Measurements from ENCODE around the gene ZNF573. TPM values are rescaled to one million over a fixed set of nuclear protein-coding genes. Genes with fewer than 3 reads are reported as not detected.
"Not testable (repeated sequence)": the region's sequence is repeated elsewhere in the genome, so short reads cannot be mapped to it uniquely, and the experiment has no call there.

The ZNF573 gene
- total RNA-seq = 10 to 100 TPM; 27.3 to 30.5 TPM
- polyA plus RNA-seq (ENCODE audit: insufficient read length in 2 of 2) = 10 to 100 TPM; 13.6 to 19.3 TPM
- long read RNA-seq, donor 1 = 0 reads
- long read RNA-seq, donor 2 = 0 reads
- long read RNA-seq, donor 3 = 0 reads
- long read RNA-seq, donor 4 = 0 reads

DNA sequence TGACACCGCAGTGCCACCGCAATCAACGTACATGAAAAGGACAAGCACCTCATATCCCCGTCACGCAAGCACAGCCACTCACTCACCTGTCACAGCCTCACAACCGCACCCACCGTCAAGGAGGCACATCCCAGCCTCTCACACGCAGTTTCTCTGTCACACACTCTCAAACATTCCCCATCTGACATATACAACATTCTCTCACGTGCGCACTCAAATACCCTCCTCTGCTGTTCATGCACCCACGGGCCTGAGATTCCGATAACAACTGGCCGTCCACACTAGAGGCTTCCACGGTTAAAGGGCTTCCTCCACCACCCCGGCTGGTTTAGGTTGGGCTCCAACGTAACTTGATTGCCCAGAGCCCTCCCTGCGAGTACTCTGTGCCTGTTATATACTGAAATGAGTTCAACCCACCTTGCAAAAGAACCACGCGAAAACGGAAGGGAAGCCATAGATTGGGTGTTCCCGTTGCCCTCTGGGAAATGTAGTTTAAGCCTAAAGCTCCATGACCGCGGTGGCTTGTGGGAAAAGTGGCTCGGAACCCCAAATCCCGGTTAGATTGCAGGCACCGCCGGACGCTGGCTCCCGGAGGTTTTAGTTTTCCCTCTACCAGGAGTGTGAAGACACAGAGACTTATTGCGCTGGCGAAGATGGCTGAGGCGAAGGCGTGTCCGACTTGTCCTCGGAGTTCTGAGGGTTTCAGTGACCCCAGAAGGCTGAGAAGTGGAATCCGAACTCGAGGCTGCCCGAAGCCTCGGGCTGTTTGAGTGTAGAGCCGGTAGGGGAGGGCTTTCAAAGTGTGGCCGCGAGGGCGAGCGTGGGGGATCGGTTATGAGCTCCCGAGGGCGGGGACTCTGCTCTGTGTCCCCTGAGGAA, at the start of gene ZNF573:
Gene ZNF573 (minus strand): TSS at position 460 of the 879 bp plus-strand sequence. CDS start 5,857 bp downstream, outside the sequence.
- peaks cover 1% of the 10 kb centered on the region for H3K9me3 ChIP-seq (ENCODE audit: control insufficient read depth, insufficient read depth, low read length)
- H3K27me3 ChIP-seq (ENCODE audit: control insufficient read depth, insufficient read depth, low read length) = no peaks in the 10 kb centered on the region
- no peaks in the 10 kb centered on the region for H3K36me3 ChIP-seq (ENCODE audit: control insufficient read depth, insufficient read depth, low read length)
- peak; percentile 85 to 98 (median 88) for DNase-seq (ENCODE audit: low read depth in 4 of 6, low spot score in 6 of 6)
- WGBS (ENCODE audit: insufficient coverage) = under 1% methylated on average over 45 of the region's 47 CpGs
- H3K4me3 ChIP-seq (ENCODE audit: low read depth, low read length) = peak within 1 kb of the TSS; percentile 79
- peaks cover 11% of the 10 kb centered on the region for H3K4me1 ChIP-seq (ENCODE audit: control insufficient read depth, insufficient read depth, low read length)
- peak within 1 kb of the TSS; percentile 94 for H3K27ac ChIP-seq (ENCODE audit: low read depth, low read length)

DNA sequence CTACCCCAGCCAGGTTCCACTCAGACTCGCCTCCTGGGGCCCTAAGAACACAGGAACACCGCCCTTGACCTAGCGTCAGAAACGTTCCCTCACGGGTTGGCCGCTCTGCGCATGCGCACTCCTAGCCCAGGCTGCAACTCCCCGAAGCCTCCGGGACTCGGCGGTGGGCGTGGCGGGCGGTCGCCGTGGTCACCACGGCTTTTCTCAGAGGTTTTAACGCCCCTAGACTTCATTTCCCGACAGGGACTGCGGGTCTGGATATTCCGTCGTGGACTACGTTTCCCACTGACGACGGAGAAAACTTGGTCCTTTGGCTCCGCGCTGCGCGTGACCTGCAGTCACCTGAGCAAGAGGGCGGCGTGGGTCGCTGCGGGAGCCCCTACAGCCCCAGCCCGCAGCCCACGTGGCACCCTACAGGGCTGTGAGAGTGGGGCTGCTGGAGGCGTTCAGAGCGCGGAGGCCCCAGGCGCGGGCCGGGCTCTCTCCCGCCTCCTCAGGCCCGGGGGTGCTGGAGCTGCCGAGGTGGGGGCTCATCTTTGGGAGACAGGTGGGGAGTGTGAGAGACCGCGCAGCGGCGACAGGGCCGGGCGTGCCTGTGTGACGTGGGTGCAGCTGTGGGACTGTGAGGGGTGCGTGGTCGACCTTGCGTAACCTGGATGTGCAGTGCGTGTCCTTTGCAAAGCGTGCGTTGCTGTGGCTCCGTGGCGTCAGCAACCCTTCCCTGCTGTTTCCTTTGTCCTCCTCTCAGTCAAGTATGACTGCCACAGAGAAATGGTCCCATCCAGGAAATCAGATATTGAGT, 38.0 kb upstream of the ZNF573 start:
- WGBS (ENCODE audit: insufficient coverage) = 0% methylated on average over 58 of the region's 60 CpGs

DNA sequence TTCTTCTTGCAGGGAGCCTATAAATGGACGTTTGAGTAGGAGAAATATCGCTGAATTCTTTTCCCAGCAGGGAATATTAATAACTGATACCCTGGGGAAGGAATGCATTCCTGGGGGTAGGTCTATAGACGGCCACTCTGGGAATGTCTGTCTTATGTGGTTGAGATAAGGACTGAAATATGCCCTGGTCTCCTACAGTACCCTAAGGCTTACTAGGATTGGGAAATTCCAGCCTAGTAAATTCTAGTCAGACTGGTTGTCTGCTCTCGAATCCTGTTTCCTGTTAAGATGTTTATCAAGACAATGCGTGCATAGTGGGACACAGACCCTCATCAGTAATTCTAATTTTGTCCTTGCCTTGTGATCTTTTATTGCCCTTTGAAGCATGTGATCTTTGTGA, 36.2 kb upstream of the ZNF573 start:
- H3K36me3 ChIP-seq (ENCODE audit: control insufficient read depth, insufficient read depth, low read length); H3K27me3 ChIP-seq (ENCODE audit: control insufficient read depth, insufficient read depth, low read length); DNase-seq (ENCODE audit: low read depth in 4 of 6, low spot score in 6 of 6); H3K9me3 ChIP-seq (ENCODE audit: control insufficient read depth, insufficient read depth, low read length); H3K4me3 ChIP-seq (ENCODE audit: low read depth, low read length); H3K27ac ChIP-seq (ENCODE audit: low read depth, low read length): not testable (repeated sequence)
- peaks cover 11% of the 10 kb centered on the region for H3K4me1 ChIP-seq (ENCODE audit: control insufficient read depth, insufficient read depth, low read length)
- 84% methylated on average over 5 of the region's 5 CpGs for WGBS (ENCODE audit: insufficient coverage)

More for the DNA sequence above, 38.0 kb upstream of the ZNF573 start:
- Histone ChIP-seq H3K36me3 (ENCODE audit: control insufficient read depth, insufficient read depth, low read length) (peaks cover 9% of the 10 kb centered on the region), H3K9me3 (ENCODE audit: control insufficient read depth, insufficient read depth, low read length) (no peaks in the 10 kb centered on the region), H3K4me3 (ENCODE audit: low read depth, low read length) (peak overlapping the region; percentile 57), H3K27ac (ENCODE audit: low read depth, low read length) (no peak overlapping the region), H3K4me1 (ENCODE audit: control insufficient read depth, insufficient read depth, low read length) (peaks cover 11% of the 10 kb centered on the region), H3K27me3 (ENCODE audit: control insufficient read depth, insufficient read depth, low read length) (no peaks in the 10 kb centered on the region)
- peak; percentile 51 to 94 (median 64) for DNase-seq (ENCODE audit: low read depth in 4 of 6, low spot score in 6 of 6)

DNA sequence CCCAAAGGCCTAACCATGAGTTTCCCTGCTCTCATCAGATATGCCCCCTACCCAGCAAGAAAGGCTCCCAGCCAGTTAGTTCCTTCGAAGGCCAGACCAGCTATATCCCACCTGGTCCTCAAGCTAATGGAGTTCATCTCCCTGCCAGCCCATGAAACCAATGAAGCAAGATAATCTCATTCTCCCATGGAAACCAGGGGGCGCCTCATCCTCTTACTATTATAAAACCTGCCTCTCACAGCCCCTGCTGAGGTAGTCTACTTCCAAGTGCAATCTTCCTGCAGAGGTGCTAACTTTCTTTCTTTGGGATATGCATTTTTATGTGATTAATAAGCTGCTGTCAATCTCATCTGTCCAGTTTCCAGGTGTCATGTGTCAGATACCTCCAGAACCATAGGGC, 34.0 kb upstream of the ZNF573 start:
- Histone ChIP-seq H3K4me1 (ENCODE audit: control insufficient read depth, insufficient read depth, low read length) (peaks cover 11% of the 10 kb centered on the region), H3K9me3 (ENCODE audit: control insufficient read depth, insufficient read depth, low read length) (no peaks in the 10 kb centered on the region), H3K27ac (ENCODE audit: low read depth, low read length) (no peak overlapping the region), H3K36me3 (ENCODE audit: control insufficient read depth, insufficient read depth, low read length) (no peaks in the 10 kb centered on the region), H3K4me3 (ENCODE audit: low read depth, low read length) (no peak overlapping the region), H3K27me3 (ENCODE audit: control insufficient read depth, insufficient read depth, low read length) (no peaks in the 10 kb centered on the region)
- 73% methylated on average over 2 of the region's 2 CpGs for WGBS (ENCODE audit: insufficient coverage)
- no peak for DNase-seq (ENCODE audit: low read depth in 4 of 6, low spot score in 6 of 6)

DNA sequence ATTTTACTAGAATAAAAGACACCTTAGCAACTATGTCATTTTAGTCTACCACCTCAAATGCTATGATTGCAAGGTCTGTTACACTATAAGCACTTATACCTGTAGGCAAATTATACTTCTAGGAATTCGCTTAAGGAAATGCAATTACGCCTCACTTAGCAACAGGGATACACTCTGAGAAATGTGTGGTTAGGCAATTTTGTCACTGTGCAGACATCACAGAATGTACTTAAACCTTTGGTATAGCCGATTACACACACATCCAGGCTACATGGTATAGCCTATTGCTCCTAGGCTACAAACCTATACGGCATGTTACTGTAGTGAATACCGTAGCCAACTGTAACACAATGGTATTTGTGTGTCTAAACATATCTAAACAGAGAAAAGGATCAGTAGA, 30.0 kb upstream of the ZNF573 start:
- Histone ChIP-seq H3K27me3 (ENCODE audit: control insufficient read depth, insufficient read depth, low read length) (no peaks in the 10 kb centered on the region), H3K4me3 (ENCODE audit: low read depth, low read length) (no peak overlapping the region), H3K36me3 (ENCODE audit: control insufficient read depth, insufficient read depth, low read length) (no peaks in the 10 kb centered on the region), H3K9me3 (ENCODE audit: control insufficient read depth, insufficient read depth, low read length) (peaks cover 7% of the 10 kb centered on the region), H3K27ac (ENCODE audit: low read depth, low read length) (no peak overlapping the region), H3K4me1 (ENCODE audit: control insufficient read depth, insufficient read depth, low read length) (no peaks in the 10 kb centered on the region)
- DNase-seq (ENCODE audit: low read depth in 4 of 6, low spot score in 6 of 6) = no peak
- WGBS (ENCODE audit: insufficient coverage) = no CpG with 5 or more reads among the region's 5 CpGs

DNA sequence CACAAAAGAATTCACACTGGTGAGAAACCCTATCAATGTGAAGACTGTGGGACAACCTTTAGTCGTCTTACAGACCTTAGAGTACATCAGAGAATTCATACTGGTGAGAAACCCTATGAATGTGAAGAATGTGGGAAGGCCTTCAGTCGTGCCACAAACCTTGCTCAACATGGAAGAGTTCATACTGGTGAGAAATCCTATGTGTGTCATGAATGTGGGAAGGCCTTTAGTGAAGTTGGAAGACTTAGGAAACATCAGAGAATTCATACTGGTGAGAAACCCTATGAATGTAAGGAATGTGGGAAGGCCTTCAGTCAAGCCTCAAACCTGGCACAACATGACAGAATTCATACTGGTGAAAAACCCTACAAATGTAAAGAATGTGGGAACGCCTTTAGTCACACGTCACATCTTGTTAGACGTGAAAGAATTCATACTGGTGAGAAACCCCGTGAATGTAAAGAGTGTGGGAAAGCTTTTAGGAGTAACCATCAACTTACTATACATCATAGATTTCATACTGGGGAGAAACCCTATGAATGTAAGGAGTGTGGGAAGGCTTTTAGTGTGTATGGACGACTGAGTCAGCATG, 24.0 kb upstream of the ZNF573 start:
- Histone ChIP-seq H3K27me3 (ENCODE audit: control insufficient read depth, insufficient read depth, low read length) (no peaks in the 10 kb centered on the region), H3K4me1 (ENCODE audit: control insufficient read depth, insufficient read depth, low read length) (no peaks in the 10 kb centered on the region), H3K4me3 (ENCODE audit: low read depth, low read length) (no peak overlapping the region), H3K36me3 (ENCODE audit: control insufficient read depth, insufficient read depth, low read length) (no peaks in the 10 kb centered on the region), H3K9me3 (ENCODE audit: control insufficient read depth, insufficient read depth, low read length) (peaks cover 19% of the 10 kb centered on the region), H3K27ac (ENCODE audit: low read depth, low read length) (no peak overlapping the region)
- whole genome bisulfite sequencing (ENCODE audit: insufficient coverage) = 80% methylated on average over 1 of the region's 7 CpGs
- DNase-seq (ENCODE audit: low read depth in 4 of 6, low spot score in 6 of 6) = no peak

DNA sequence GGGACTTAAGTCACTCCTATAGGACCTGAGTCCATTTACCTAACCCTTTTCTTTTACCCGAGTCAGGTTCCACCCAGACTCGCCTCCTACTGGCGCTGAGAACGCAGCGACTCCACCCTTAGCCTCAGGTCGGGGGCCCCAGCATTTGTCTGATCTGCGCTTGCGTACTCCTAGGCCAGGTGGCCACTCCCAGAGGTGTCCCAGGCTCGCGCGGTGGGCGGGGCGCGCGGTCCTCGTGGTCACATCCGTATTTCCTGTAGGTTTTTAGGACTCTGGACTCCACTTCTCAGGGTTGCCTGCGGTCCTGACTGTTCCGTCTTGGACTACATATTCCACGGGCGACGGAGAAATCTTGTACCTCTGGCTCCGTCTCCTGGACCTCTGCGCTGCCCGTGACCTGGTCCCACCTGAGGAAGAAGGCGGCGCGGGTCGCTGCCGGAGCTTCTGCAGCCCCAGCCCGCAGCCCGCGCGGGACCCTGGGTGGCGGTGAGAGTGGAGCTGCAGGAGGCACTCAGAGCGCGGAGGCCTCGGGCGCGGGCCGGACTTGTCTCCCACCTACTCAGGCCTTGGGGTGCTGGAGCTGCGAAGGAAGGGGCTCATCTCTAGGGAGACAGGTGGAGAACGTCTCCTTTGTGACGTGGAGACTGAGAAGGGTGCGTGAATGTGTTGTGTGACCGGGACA, 11.0 kb upstream of the ZNF573 start:
- Histone ChIP-seq H3K4me3 (ENCODE audit: low read depth, low read length) (no peak overlapping the region), H3K36me3 (ENCODE audit: control insufficient read depth, insufficient read depth, low read length) (peaks cover 6% of the 10 kb centered on the region), H3K9me3 (ENCODE audit: control insufficient read depth, insufficient read depth, low read length) (peaks cover 18% of the 10 kb centered on the region), H3K4me1 (ENCODE audit: control insufficient read depth, insufficient read depth, low read length) (no peaks in the 10 kb centered on the region), H3K27me3 (ENCODE audit: control insufficient read depth, insufficient read depth, low read length) (no peaks in the 10 kb centered on the region), H3K27ac (ENCODE audit: low read depth, low read length) (no peak overlapping the region)
- DNase-seq (ENCODE audit: low read depth in 4 of 6, low spot score in 6 of 6) = no peak
- 41% methylated on average over 46 of the region's 46 CpGs for WGBS (ENCODE audit: insufficient coverage)

DNA sequence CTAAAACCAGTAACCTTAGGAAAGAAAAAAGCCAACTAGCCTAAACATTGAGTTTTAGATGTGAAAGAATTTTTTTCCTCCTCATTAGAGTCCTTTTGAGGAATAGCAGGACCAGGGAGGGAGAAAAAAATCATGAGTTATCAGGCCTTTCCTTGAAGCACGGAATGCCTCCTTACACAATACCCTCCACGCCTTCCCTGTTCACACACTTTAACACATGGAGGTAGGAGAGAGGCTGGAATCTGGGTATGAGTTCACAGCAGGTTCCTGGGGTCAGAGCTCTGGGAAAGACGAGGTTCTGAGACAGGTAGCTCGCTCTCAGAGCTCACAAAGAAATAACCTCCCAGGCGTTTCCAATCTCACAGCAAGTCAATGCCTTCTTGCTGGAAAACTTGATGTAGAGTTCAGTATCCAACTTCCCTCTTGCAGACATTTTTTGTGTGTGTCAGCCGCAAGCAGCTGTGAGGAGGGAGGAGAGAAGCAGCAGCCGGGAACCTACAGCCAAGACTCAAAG, 716 bp downstream of the ZNF573 start:
- Histone ChIP-seq H3K9me3 (ENCODE audit: control insufficient read depth, insufficient read depth, low read length) (peaks cover 1% of the 10 kb centered on the region), H3K27me3 (ENCODE audit: control insufficient read depth, insufficient read depth, low read length) (no peaks in the 10 kb centered on the region), H3K4me3 (ENCODE audit: low read depth, low read length) (peak overlapping the region; percentile 79), H3K27ac (ENCODE audit: low read depth, low read length) (peak overlapping the region; percentile 94), H3K36me3 (ENCODE audit: control insufficient read depth, insufficient read depth, low read length) (no peaks in the 10 kb centered on the region), H3K4me1 (ENCODE audit: control insufficient read depth, insufficient read depth, low read length) (peaks cover 11% of the 10 kb centered on the region)
- DNase-seq (ENCODE audit: low read depth in 4 of 6, low spot score in 6 of 6) = peak in 1 of 6 donors; percentile 2
- WGBS (ENCODE audit: insufficient coverage) = 0% methylated on average over 1 of the region's 7 CpGs

DNA sequence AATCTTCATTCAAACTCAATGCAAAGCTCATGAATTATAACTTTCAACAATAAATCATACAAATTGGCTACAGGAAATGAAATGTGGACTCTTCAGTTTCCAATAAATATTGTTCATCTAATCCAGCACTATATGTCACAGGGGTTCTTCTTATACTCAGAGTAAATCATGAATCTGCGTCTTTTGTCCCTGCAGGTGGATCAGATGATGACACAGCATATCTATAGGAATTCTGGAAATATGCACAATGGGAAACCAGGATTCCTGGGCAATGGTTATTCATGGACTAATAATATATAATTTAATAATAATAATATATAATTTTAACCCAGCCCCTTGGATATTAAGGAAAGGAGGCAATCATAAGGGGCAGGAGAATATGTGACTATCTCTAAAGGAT, 8.4 kb downstream of the ZNF573 start:
- WGBS (ENCODE audit: insufficient coverage) = no CpG with 5 or more reads among the region's 1 CpG
- Histone ChIP-seq H3K4me3 (ENCODE audit: low read depth, low read length) (no peak overlapping the region), H3K27me3 (ENCODE audit: control insufficient read depth, insufficient read depth, low read length) (no peaks in the 10 kb centered on the region), H3K36me3 (ENCODE audit: control insufficient read depth, insufficient read depth, low read length) (peaks cover 24% of the 10 kb centered on the region), H3K27ac (ENCODE audit: low read depth, low read length) (no peak overlapping the region), H3K4me1 (ENCODE audit: control insufficient read depth, insufficient read depth, low read length) (no peaks in the 10 kb centered on the region), H3K9me3 (ENCODE audit: control insufficient read depth, insufficient read depth, low read length) (no peaks in the 10 kb centered on the region)
- DNase-seq (ENCODE audit: low read depth in 4 of 6, low spot score in 6 of 6) = no peak

All from spinal cord (tissue), 10 donors.